ENCODE data around the gene STK33. TPM values are rescaled to one million over a fixed set of nuclear protein-coding genes. Genes with fewer than 3 reads are reported as not detected.
A peak's percentile ranks its signal among the peaks of the same experiment; 100 is the strongest.

The STK33 gene
- total and polyA plus RNA-seq, 2 of the 13 experiments (the other 11 are each of a cell fraction or from before 2014, with no cell fraction given): 2.7 to 12.6 TPM

DNA sequence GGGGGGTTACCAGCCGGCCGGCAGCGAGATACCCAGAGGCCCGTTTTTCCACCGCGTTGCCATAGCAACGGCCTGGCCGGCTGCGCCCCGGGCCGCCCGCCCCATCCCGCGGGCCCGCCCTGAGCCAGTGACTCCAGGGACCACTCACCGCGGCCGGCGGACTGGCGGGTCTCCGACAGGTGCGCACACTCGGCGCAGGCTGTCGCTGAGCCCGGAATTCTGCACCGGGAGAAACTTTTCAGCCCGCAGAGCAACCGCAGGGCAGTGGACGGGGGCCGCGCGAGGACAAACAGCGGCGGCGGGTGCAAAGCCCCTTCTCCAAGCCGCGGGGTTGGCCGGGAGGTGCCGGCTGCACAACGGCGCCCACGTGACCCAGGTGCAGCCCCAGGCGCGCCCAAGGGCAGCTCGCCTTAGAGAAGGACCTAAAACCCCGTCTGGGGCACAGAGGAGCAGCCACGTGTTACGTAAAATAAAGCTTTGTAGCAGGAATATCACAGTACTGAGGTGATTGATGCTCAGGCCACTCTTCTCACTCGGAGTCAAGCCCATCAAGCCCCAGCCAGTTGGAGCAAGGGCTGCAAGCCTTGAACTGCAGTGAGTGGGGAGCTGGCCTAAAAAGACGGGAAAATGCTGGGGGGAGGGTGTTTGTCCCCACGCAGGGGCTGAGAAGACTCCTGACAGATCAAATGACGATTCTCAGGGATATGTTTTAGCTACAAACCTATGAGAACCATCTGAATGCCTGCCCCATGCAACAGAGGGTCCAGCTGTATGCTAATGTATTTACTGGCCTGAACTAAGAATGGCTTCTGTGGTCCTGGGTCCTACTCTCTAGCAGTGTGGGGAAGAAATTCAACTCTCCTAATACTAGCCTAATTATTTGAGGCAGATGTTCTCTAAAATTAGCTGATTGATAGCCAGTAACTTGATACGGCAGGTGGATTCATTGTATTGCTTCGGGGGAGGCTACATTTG is at the start of gene STK33 (continued):
- TF ChIP-seq ZBTB40 (IDR thresholded peaks at IDR 0.05): no peak
- no peak; the same call in 1 of the 2 replicates for TF ChIP-seq ZBTB40 (CRISPR knock-in tag; IDR thresholded peaks at IDR 0.05)
- TF ChIP-seq, protein P1, sequence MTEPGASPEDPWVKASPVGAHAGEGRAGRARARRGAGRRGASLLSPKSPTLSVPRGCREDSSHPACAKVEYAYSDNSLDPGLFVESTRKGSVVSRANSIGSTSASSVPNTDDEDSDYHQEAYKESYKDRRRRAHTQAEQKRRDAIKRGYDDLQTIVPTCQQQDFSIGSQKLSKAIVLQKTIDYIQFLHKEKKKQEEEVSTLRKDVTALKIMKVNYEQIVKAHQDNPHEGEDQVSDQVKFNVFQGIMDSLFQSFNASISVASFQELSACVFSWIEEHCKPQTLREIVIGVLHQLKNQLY (CRISPR knock-in tag; IDR thresholded peaks at IDR 0.05): no peak
- 0 out of 2 replicates have a peak, but pooled peaks have one; percentile 24 for TF ChIP-seq ZMAT3 (CRISPR knock-in tag; conservative IDR thresholded peaks at IDR 0.05)
- TF ChIP-seq FOXO4 (CRISPR knock-in tag; conservative IDR thresholded peaks at IDR 0.05): no peak
- TF ChIP-seq ZNF34 (CRISPR knock-in tag; IDR thresholded peaks at IDR 0.05; ENCODE audit: borderline replicate concordance): no peak
- no peak for TF ChIP-seq PLRG1 (conservative IDR thresholded peaks at IDR 0.05)
- peak; percentile 89 for TF ChIP-seq ZFY (CRISPR knock-in tag; IDR thresholded peaks at IDR 0.05)
- peak; percentile 63; the same call in 1 of the 2 replicates for TF ChIP-seq NAIF1 (CRISPR knock-in tag; IDR thresholded peaks at IDR 0.05; ENCODE audit: borderline replicate concordance)
- TF ChIP-seq SNAPC2 (CRISPR knock-in tag; IDR thresholded peaks at IDR 0.05): no peak
- no peak for TF ChIP-seq ZNF629 (CRISPR knock-in tag; conservative IDR thresholded peaks at IDR 0.05)
- no peak for TF ChIP-seq TEF (CRISPR knock-in tag; IDR thresholded peaks at IDR 0.05)
- TF ChIP-seq ZNF160 (CRISPR knock-in tag; IDR thresholded peaks at IDR 0.05): no peak
- TF ChIP-seq ZNF615 (CRISPR knock-in tag; IDR thresholded peaks at IDR 0.05; ENCODE audit: borderline replicate concordance): no peak
- TF ChIP-seq ZFP41 (CRISPR knock-in tag; IDR thresholded peaks at IDR 0.05; ENCODE audit: borderline replicate concordance): no peak
- no peak for TF ChIP-seq DNMT3B (CRISPR knock-in tag; conservative IDR thresholded peaks at IDR 0.05)
- no peak for TF ChIP-seq ZNF614 (CRISPR knock-in tag; IDR thresholded peaks at IDR 0.05; ENCODE audit: borderline replicate concordance)
- TF ChIP-seq MATR3 (CRISPR knock-in tag; IDR thresholded peaks at IDR 0.05): no peak
